Natural killer cell (primary cell): Measurements from ENCODE around the gene CTDP1. TPM values are rescaled to one million over a fixed set of nuclear protein-coding genes. Genes with fewer than 3 reads are reported as not detected.

Experiments
- ATAC-seq, 3 donors: fragments of 150-1000 bp in 2 of 3; fragments of 200-7000 bp in 1 of 3; cut with Tn5 transposase; 1 replicate in 1 of 3; 2 replicates in 2 of 3; pipeline ENCODE4 v1.10.0; 2021; ENCODE audit warnings: mild to moderate bottlenecking in 2 of 3, moderate library complexity in 2 of 3
- DNase-seq, 2 donors: peaks; one replicate each; pipeline versions ENCODE4 v3.0.0 to v3.0.0-alpha.2; 2013 to 2021; ENCODE audit warnings: mixed read lengths in 1 of 2
- H3K27ac ChIP-seq: one replicate; pipeline ENCODE4 v1.5.1; 2013; ENCODE audit warnings: mild to moderate bottlenecking, low read length
- H3K27me3 ChIP-seq: one replicate; pipeline ENCODE4 v1.6.1; 2013; ENCODE audit warnings: low read length; ENCODE audit not compliant: control insufficient read depth, insufficient read depth
- H3K36me3 ChIP-seq: one replicate; pipeline ENCODE4 v1.6.1; 2013; ENCODE audit warnings: low read length; ENCODE audit not compliant: control insufficient read depth, insufficient read depth
- H3K4me1 ChIP-seq: one replicate; pipeline ENCODE4 v1.6.1; 2013; ENCODE audit warnings: low read length; ENCODE audit not compliant: control insufficient read depth, insufficient read depth
- H3K4me3 ChIP-seq: one replicate; pipeline ENCODE4 v1.5.1; 2013; ENCODE audit warnings: low read length
- H3K9me3 ChIP-seq: one replicate; pipeline ENCODE4 v1.6.1; 2013; ENCODE audit warnings: low read length; ENCODE audit not compliant: control insufficient read depth, insufficient read depth
- H3K27ac Mint-ChIP-seq, 2 donors: one replicate each; pipeline ENCODE4 v1.8.0; 2022; ENCODE audit warnings: mild to moderate bottlenecking in 2 of 2, mixed read lengths in 2 of 2, moderate library complexity in 1 of 2
- H3K27me3 Mint-ChIP-seq, 2 donors: one replicate each; pipeline ENCODE4 v1.8.0; 2022; ENCODE audit warnings: low read depth in 2 of 2, mixed read lengths in 2 of 2
- H3K36me3 Mint-ChIP-seq: one replicate; pipeline ENCODE4 v1.8.0; 2022; ENCODE audit warnings: mixed read lengths
- H3K4me1 Mint-ChIP-seq, 2 donors: one replicate each; pipeline ENCODE4 v1.8.0; 2022; ENCODE audit warnings: mixed read lengths in 2 of 2
- H3K4me3 Mint-ChIP-seq: one replicate; pipeline ENCODE4 v1.8.0; 2022; ENCODE audit warnings: mild to moderate bottlenecking, moderate library complexity, mixed read lengths
- H3K9me3 Mint-ChIP-seq, 2 donors: one replicate each; pipeline ENCODE4 v1.8.0; 2022; ENCODE audit warnings: mixed read lengths in 2 of 2
- CTCF ChIP-seq: fragments of 200-600 bp; IDR thresholded peaks from one replicate; pipeline ENCODE4 v1.8.0; 2022; ENCODE audit warnings: antibody characterized with exemption
- WGBS: methylation state at CpG from one replicate; pipeline ENCODE4 v1.1.7; 2013; ENCODE audit warnings: missing lambda C conversion rate; ENCODE audit not compliant: insufficient coverage; 5-methylcytosine and 5-hydroxymethylcytosine counted together
- intact Hi-C: fragments of 100-400 bp; cut with micrococcal nuclease; formaldehyde crosslinking; loops from one replicate; pipeline ENCODE4 v1.14.2; 2022
- total RNA-seq, 4 donors: library from RNA; stranded (reverse); fragments of 120-200 nt in 1 of 4; gene quantifications; one replicate each; pipeline versions ENCODE4 v1.2.3 to v1.2.4, GENCODE V29; 2013 to 2022

CTDP1 gene
- total RNA-seq, 3 donors from 2014 or later (not counting 1 experiment from before 2014, with no cell fraction given): 66.9 to 89.4 (median 77.1) TPM

- no peak for TF ChIP-seq CTCF
- Histone ChIP-seq H3K27ac (no peak overlapping the region), H3K4me1 (peaks cover 22% of the 10 kb centered on the region), H3K27me3 (no peaks in the 10 kb centered on the region), H3K4me3 (no peak overlapping the region), H3K36me3 (no peaks in the 10 kb centered on the region), H3K9me3 (no peaks in the 10 kb centered on the region)
- no peak overlapping the region for H3K4me3 Mint-ChIP-seq
- H3K36me3 Mint-ChIP-seq: no peaks in the 10 kb centered on the region
- ATAC-seq (no peak), DNase-seq (peak in 1 of 2 donors; percentile 29)
- H3K4me1 Mint-ChIP-seq: peaks cover 0 to 5% of the 10 kb centered on the region in 2 donors
- H3K27me3 Mint-ChIP-seq: peaks cover 11 to 30% of the 10 kb centered on the region in 2 donors
- 64% methylated on average over 26 of the region's 27 CpGs for WGBS
- intact Hi-C loops: loop anchor here (10.0 kb wide), 1 partner anchor 119 kb away; no protein-coding TSS in a partner anchor
- H3K27ac Mint-ChIP-seq: no peak overlapping the region
- no peaks in the 10 kb centered on the region for H3K9me3 Mint-ChIP-seq
Measured at GRCh38 chr18:79643054-79643984, 36.3 kb upstream of the CTDP1 start.

GRCh38 chr18:79644006-79644665 lies 35.5 kb upstream of the CTDP1 start:
- Histone ChIP-seq H3K27ac (no peak overlapping the region), H3K36me3 (no peaks in the 10 kb centered on the region), H3K9me3 (no peaks in the 10 kb centered on the region), H3K4me1 (peaks cover 22% of the 10 kb centered on the region), H3K27me3 (no peaks in the 10 kb centered on the region), H3K4me3 (no peak overlapping the region)
- ATAC-seq: peak; percentile 82 to 97 (median 95)
- TF ChIP-seq CTCF: peak; percentile 98
- Mint-ChIP-seq H3K27me3 (peaks cover 11 to 24% of the 10 kb centered on the region in 2 donors), H3K4me1 (peaks cover 0 to 5% of the 10 kb centered on the region in 2 donors), H3K27ac (no peak overlapping the region), H3K4me3 (no peak overlapping the region), H3K9me3 (no peaks in the 10 kb centered on the region), H3K36me3 (no peaks in the 10 kb centered on the region)
- DNase-seq: peak; percentile 43 to 81
- intact Hi-C loops: loop anchor here (1.0 to 10.0 kb wide), 2 partner anchors 119 to 265 kb away; no protein-coding TSS in a partner anchor
- 18% methylated on average over 21 of the region's 22 CpGs for WGBS

GRCh38 chr18:79644666-79645057 lies 34.9 kb upstream of the CTDP1 start:
- Mint-ChIP-seq H3K36me3 (no peaks in the 10 kb centered on the region), H3K9me3 (no peaks in the 10 kb centered on the region), H3K4me1 (peaks cover 0 to 5% of the 10 kb centered on the region in 2 donors), H3K27ac (no peak overlapping the region), H3K4me3 (no peak overlapping the region), H3K27me3 (peaks cover 8 to 19% of the 10 kb centered on the region in 2 donors)
- H3K27me3 ChIP-seq: no peaks in the 10 kb centered on the region
- peaks cover 22% of the 10 kb centered on the region for H3K4me1 ChIP-seq
- DNase-seq: no peak
- no peak for TF ChIP-seq CTCF
- no peak overlapping the region for H3K4me3 ChIP-seq
- H3K9me3 ChIP-seq: no peaks in the 10 kb centered on the region
- intact Hi-C loops: loop anchor here (1.0 to 10.0 kb wide), 2 partner anchors 120 to 265 kb away; no protein-coding TSS in a partner anchor
- no peaks in the 10 kb centered on the region for H3K36me3 ChIP-seq
- WGBS: 83% methylated on average over 9 of the region's 9 CpGs
- ATAC-seq: no peak
- no peak overlapping the region for H3K27ac ChIP-seq
